ENCODE measurements around the gene SMIM17.

DNA sequence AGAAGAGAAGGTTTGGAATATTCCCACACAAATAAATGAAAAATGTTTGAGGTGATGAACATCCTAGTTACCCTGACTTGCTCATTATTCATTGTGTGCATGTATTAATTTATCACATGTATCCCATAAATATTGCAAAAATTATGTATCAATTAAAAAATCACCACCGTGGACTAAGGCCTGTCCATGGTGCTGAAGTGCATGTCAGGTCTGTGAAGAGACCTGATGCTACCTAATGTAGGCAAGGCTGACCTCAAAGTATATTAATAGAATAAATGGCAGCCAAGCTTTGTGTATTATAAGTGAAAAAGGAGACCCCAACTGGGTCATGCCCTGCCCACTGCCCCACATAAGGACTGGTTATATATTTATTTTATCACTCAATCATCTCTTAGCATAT, 63.0 kb downstream of the SMIM17 start:
- no peak for TF ChIP-seq BHLHE40 (IDR thresholded peaks at IDR 0.05; ENCODE audit: borderline replicate concordance)
- no peak for TF ChIP-seq FOXM1 (IDR thresholded peaks at IDR 0.05; ENCODE audit: borderline replicate concordance)
- TF ChIP-seq, protein P1, sequence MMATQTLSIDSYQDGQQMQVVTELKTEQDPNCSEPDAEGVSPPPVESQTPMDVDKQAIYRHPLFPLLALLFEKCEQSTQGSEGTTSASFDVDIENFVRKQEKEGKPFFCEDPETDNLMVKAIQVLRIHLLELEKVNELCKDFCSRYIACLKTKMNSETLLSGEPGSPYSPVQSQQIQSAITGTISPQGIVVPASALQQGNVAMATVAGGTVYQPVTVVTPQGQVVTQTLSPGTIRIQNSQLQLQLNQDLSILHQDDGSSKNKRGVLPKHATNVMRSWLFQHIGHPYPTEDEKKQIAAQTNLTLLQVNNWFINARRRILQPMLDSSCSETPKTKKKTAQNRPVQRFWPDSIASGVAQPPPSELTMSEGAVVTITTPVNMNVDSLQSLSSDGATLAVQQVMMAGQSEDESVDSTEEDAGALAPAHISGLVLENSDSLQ (IDR thresholded peaks at IDR 0.05): no peak
- TF ChIP-seq FOXK2 (IDR thresholded peaks at IDR 0.05): no peak
- TF ChIP-seq TARDBP (IDR thresholded peaks at IDR 0.05): no peak
- no peak for TF ChIP-seq ARNT (IDR thresholded peaks at IDR 0.05)
- no peak for TF ChIP-seq SP1 (IDR thresholded peaks at IDR 0.05)
- TF ChIP-seq ELF4 (IDR thresholded peaks at IDR 0.05): no peak
- TF ChIP-seq CTBP1 (IDR thresholded peaks at IDR 0.05; ENCODE audit: borderline replicate concordance): no peak

All from HEK293T (cell line).